NCI-H774 (cell line): Measurements from ENCODE around the gene OPCML.

ENCODE experiments used
- DNase-seq: peaks from one replicate; lab custom pipeline; 2025; lab: John Stamatoyannopoulos, UW

Gene OPCML

DNA sequence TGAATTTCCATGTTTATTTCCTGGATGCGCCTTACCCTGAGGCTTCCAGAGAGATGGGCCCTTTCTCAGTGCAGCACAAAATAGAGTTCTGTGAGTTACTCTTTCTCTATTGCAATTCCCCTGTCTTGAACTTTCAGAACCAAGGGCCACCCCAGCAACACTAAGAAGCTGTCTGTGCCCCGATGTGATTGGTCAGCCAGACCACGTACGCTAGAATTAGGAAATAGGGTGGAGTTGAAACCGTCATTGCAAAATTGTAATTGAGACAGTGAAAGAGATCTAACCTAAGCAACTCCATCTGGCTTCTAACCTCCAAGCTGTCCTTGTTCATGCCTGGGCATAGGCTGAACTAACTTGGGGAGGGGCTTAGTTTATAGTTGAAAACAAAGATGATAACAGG is 981.3 kb downstream of the OPCML start:
- DNase-seq: no peak

- no peak for DNase-seq
Observed at GRCh38 chr11:132549561-132549960, 982.7 kb downstream of the OPCML start.

DNA sequence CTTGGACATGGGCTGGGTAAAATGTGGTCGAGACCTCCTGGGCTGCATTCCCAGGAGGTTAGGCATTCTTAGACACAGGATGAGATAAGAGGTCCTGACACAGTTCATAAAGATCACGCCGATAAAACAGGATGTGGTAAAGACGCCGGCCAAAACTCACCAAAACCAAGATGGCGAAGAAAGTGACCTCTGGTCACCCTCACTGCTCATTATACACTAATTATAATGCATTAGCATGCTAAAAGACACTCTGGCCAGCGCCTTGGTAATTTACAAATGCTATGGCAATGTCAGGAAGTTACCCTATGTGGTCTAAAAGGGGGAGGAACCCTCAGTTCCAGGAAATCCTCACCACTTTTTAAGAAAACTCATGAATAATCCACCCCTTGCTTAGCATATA is 983.3 kb downstream of the OPCML start:
- DNase-seq: no peak

DNA sequence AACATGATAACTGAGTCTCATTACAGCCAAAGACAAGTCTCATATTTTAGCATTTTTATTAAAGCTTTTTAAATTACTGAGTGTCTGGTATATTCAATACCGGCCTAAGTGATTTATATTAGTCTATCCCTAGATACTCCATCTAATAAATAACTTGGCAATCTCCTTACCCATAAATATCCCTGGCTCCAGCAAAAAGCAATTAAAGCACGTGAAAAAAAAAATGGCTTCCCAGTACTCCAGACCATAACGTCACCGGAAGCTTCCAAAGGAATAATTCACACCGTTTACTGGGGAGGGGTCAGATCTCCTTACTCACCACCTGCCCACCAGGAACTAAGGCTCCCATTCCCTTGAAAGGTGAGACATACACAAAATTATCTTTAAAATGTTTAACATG is 988.3 kb downstream of the OPCML start:
- no peak for DNase-seq

- no peak for DNase-seq
Observed at GRCh38 chr11:132541794-132542193, 990.5 kb downstream of the OPCML start.

- DNase-seq: no peak
Observed at GRCh38 chr11:132540581-132540980, 991.7 kb downstream of the OPCML start.

- no peak for DNase-seq
Observed at GRCh38 chr11:132539590-132540368, 992.5 kb downstream of the OPCML start.

DNA sequence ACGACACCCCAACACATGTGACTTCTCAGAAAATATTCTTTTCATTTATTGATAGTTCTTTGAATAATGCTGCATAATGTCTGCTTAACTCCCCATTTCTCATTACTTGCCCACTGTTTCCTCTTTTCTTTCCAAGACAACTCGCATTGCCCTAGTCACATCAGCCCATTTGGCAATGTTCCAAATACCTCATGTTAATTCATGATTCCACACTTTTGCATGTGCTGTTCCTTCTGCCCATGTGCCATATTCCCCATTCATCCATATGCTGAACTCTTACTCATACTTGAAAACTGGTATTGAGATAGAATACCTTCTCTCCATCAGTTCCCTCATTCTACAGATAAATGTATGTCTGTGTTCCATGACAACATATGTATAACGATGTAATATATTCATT is 993.7 kb downstream of the OPCML start:
- DNase-seq: no peak

- DNase-seq: no peak
Observed at GRCh38 chr11:132535830-132536229, 996.5 kb downstream of the OPCML start.

GRCh38 chr11:132531921-132532320 is 1000.4 kb downstream of the OPCML start:
- no peak for DNase-seq

- DNase-seq: no peak
Observed at GRCh38 chr11:132528181-132528580, 1004.1 kb downstream of the OPCML start.

GRCh38 chr11:132523929-132524328 is 1008.4 kb downstream of the OPCML start:
- DNase-seq: no peak

DNA sequence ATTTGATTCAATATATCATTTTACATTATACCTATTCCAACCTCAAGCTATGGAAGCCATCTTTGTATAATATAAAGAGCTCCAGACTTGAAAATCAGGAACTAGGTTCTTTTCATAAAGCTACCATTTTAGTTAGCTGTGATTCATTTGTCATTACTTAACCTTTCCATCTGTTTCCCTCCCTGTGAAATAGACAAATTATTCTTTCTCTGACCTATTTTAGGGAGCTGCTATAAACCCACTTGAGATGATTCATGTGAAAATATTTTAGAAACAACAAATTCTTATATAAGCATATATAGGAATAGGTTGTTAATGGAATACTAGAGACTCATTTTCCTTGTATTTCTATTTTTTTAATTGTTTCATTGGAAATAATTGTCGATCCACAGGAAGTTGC is 1012.1 kb downstream of the OPCML start:
- DNase-seq: no peak

DNA sequence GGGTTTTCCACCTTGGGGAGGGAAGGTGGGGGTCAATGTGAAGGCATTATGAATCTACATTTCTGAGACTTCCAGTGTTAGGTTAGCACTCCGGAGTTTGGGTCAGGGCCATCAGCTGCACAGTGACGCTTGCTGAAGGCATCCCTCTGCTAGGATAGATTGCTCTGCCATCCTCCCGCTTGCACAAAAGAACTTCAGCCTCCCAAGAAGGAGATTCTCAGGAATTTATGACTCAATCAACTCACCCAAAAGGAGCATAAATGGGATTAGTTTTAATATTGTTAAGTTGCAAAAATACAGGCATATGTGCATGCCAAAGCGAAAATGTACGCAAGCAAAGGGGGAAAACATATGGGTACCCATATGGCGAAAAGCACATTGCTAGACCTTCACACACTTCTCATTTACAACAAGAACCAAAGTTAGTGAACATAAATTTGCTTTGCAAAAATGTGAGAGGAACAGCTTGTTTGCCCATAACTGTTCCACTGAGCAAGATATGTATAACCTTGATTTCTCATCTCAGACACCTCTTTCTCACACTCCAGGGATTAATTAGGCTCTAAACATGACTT is 1013.0 kb downstream of the OPCML start:
- no peak for DNase-seq

- DNase-seq: no peak
Observed at GRCh38 chr11:132504501-132505041, 1027.7 kb downstream of the OPCML start.

GRCh38 chr11:132501356-132501755 is 1030.9 kb downstream of the OPCML start:
- no peak for DNase-seq

DNA sequence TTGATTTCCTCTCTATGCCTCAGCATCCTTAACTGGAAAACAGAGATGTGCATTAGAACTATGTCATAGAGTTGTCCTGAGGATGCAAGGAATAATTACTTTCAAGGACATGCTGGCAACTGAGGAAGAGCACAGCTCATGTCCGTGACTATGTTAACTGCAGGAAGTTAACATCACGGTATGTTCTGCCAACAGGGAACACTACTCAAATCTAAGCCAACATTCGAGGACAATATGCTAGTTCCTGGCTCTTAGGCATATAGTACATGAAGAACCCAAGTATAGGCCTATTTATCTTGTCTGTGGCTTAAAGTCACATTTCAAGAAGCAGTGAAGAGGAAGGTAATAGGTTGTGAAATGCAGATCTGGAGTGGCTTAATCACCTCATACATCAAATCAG is 1032.6 kb downstream of the OPCML start:
- no peak for DNase-seq

DNA sequence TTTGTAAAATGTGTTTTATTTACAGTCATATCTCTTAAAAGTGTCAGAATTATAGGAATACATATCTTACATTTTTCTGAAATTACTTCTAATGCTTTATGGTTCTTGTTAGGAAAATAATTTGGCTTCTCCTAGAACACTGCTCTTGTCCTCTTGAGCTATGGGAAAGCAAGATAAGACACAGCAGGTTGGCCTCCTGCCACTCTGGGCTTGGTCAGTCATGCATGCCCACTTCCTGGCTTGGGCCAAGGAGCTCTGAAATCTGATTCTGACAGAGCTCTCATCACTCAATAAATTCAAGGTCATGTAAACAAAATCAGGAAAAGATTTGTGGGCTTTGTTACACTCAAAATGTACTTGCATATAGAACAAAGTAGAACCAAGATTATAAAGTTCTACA is 1036.0 kb downstream of the OPCML start:
- DNase-seq: no peak

DNA sequence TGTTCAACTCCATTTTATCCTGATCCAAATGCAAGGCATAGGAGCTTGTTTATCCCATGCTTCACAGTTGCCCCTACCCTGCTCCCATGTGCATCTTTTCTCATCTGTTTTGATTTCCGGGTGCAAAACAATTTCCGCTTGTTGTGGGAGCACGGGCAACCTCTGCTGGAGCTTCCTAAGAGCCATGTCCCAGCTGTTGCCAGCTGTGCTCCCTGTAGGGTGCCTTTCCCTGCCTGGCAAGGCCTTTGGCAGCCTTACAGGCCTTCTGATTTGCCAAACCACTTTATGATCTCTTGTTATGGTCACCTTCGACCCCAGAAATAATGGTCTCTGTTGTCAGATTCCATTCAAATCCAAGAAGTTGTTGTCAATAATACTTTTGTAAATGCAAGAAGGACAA is 1038.5 kb downstream of the OPCML start:
- DNase-seq: no peak

- no peak for DNase-seq
Observed at GRCh38 chr11:132490978-132491377, 1041.3 kb downstream of the OPCML start.

DNA sequence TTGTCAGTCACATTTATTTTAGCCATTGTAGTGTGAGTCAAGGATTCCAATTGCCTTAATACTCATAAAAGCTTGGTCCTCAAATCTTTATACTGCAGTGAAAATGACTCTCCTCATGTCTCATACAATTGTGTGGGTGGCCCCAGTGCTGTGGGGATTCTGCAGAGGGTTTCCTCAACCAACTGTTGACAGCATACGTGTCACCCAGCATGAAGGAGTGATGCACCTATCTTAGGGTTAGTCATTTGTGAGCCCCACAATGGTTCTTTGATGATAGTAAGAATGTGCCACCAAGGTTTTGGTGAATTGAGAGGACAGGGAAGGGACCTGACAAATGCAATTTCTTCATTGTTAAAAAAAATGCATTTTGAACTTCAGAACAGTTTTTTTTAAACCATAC is 1046.2 kb downstream of the OPCML start:
- DNase-seq: no peak

GRCh38 chr11:132475026-132475425 is 1057.3 kb downstream of the OPCML start:
- DNase-seq: no peak

DNA sequence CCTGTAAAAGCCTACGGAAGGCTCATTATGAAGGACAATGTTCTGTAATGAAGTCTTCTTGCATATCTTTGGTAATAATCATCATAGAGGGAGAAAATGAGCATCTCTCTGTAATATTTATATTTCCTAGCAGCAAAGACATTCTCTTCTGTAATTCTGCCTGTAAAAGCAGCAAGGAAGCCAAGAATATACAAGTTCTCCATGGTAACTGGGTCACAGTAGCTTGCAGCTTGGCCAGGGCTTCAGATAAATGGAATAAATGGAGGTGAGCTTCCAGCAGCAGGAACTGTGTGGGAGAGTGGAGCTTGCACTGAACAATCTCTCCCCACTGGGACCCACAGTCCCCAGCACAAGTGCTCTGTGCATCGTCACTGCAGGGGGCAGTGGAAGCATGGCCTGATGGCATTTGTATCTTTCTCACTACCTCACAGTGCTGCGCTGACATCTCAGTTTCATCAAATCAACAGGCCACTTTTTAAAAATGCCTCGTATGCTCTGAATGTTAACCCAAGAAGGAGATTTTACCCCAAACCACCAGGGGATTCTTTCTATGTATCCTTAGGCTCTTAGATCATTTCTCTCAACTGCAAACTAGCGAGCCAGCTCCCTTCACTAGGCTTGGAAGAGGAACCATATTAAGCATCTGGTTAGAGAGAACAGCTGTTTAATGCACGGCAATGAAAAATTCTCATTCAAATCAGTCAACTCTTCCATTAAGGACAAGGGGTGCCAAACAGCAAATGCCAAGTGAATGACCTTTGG is 1059.7 kb downstream of the OPCML start:
- no peak for DNase-seq
